DOHH2 (cell line): ENCODE measurements around the gene TIGIT.

Source experiments
- H3F3A ChIP-seq: fragments of 200-600 bp; sonication (generic), shearing (Covaris generic); 2 replicates; pipeline ENCODE4 v1.6.0; 2016; ENCODE audit warnings: antibody characterized with exemption, mild to moderate bottlenecking; ENCODE audit not compliant: control insufficient read depth, insufficient read depth
- H3K27ac ChIP-seq: fragments of 200-600 bp; sonication (generic); 2 replicates; pipeline ENCODE4 v1.5.1; 2014; ENCODE audit warnings: low read depth, mild to moderate bottlenecking, low read length, moderate library complexity
- H3K27me3 ChIP-seq: fragments of 200-600 bp; sonication (generic); 2 replicates; pipeline ENCODE4 v1.6.1; 2014; ENCODE audit warnings: mild to moderate bottlenecking, low read length, mixed read lengths; ENCODE audit not compliant: control insufficient read depth
- H3K36me3 ChIP-seq: fragments of 200-600 bp; sonication (generic); 2 replicates; pipeline ENCODE4 v1.6.1; 2014; ENCODE audit warnings: mild to moderate bottlenecking, low read length, moderate library complexity, mixed read lengths; ENCODE audit not compliant: control insufficient read depth
- H3K4me1 ChIP-seq: fragments of 200-600 bp; sonication (generic); 2 replicates; pipeline ENCODE4 v1.6.1; 2014; ENCODE audit warnings: mild to moderate bottlenecking, low read length, mixed read lengths; ENCODE audit not compliant: control insufficient read depth
- H3K4me2 ChIP-seq: fragments of 200-600 bp; sonication (generic); 2 replicates; pipeline ENCODE4 v1.6.0; 2014; ENCODE audit warnings: mild to moderate bottlenecking, low read length, moderate library complexity
- H3K4me3 ChIP-seq: fragments of 200-600 bp; sonication (generic); 2 replicates; pipeline ENCODE4 v1.5.1; 2014; ENCODE audit warnings: mild to moderate bottlenecking, low read length, mixed read lengths
- H3K79me2 ChIP-seq: fragments of 200-600 bp; sonication (generic); 2 replicates; pipeline ENCODE4 v1.6.1; 2014; ENCODE audit warnings: mild to moderate bottlenecking, low read length, mixed read lengths; ENCODE audit not compliant: control insufficient read depth
- H3K9me2 ChIP-seq: fragments of 200-600 bp; sonication (generic); replicated peaks from 2 replicates; pipeline ENCODE4 v1.6.1; 2014; ENCODE audit warnings: mild to moderate bottlenecking, low read length, mixed read lengths; ENCODE audit not compliant: control insufficient read depth
- H3K9me3 ChIP-seq: fragments of 200-600 bp; sonication (generic); 2 replicates; pipeline ENCODE4 v1.6.1; 2014; ENCODE audit warnings: antibody characterized with exemption, low read length, mixed read lengths; ENCODE audit not compliant: control insufficient read depth, insufficient read depth
- H4K20me1 ChIP-seq: fragments of 200-600 bp; sonication (generic); 2 replicates; pipeline ENCODE4 v1.6.0; 2014; ENCODE audit warnings: low read depth, mild to moderate bottlenecking, antibody characterized with exemption, low read length, moderate library complexity; ENCODE audit not compliant: control insufficient read depth, insufficient read depth
- CTCF ChIP-seq: fragments of 200-600 bp; sonication (generic); IDR thresholded peaks from one replicate; pipeline ENCODE4 v1.5.1; 2014; ENCODE audit warnings: antibody characterized with exemption, mild to moderate bottlenecking, low read depth, low read length; ENCODE audit not compliant: poor library complexity, severe bottlenecking
- EZH2phosphoT487 ChIP-seq: fragments of 200-600 bp; sonication (generic); IDR thresholded peaks from 2 replicates; pipeline ENCODE4 v1.6.1; 2017; ENCODE audit warnings: borderline replicate concordance, mild to moderate bottlenecking, antibody characterized with exemption, low read length, moderate library complexity, mixed read lengths

The TIGIT gene

GRCh38 chr3:114293838-114294535 lies at the start of gene TIGIT:
Gene TIGIT (plus strand): TSS chr3:114294028. CDS start chr3:114294062, 34 bp downstream.
- no peaks in the 10 kb centered on the region for H4K20me1 ChIP-seq
- no peak within 1 kb of the TSS for H3K4me2 ChIP-seq

GRCh38 chr3:114252954-114253353 lies 40.9 kb upstream of the TIGIT start:
- H3K27ac ChIP-seq: no peak overlapping the region

More at GRCh38 chr3:114293838-114294535, at the start of gene TIGIT:
- Histone ChIP-seq H3K4me1 (peaks cover 15% of the 10 kb centered on the region), H3K27ac (no peak within 1 kb of the TSS), H3K36me3 (no peaks in the 10 kb centered on the region), H3K9me2 (no peaks in the 10 kb centered on the region), H3K4me3 (no peak within 1 kb of the TSS), H3K79me2 (no peaks in the 10 kb centered on the region), H3K9me3 (no peaks in the 10 kb centered on the region), H3F3A (no peaks in the 10 kb centered on the region), H3K27me3 (no peaks in the 10 kb centered on the region)
- TF ChIP-seq EZH2phosphoT487 (no peak), CTCF (no peak)

GRCh38 chr3:114253505-114253904 lies 40.3 kb upstream of the TIGIT start:
- no peaks in the 10 kb centered on the region for H3K9me3 ChIP-seq
- no peaks in the 10 kb centered on the region for H3K27me3 ChIP-seq
- no peak overlapping the region for H3K27ac ChIP-seq
- no peaks in the 10 kb centered on the region for H3K79me2 ChIP-seq
- no peak overlapping the region for H3K4me3 ChIP-seq
- H3K4me2 ChIP-seq: no peak overlapping the region
- TF ChIP-seq EZH2phosphoT487: no peak
- no peak for TF ChIP-seq CTCF
- no peaks in the 10 kb centered on the region for H3K36me3 ChIP-seq
- no peaks in the 10 kb centered on the region for H3F3A ChIP-seq
- no peaks in the 10 kb centered on the region for H4K20me1 ChIP-seq
- no peaks in the 10 kb centered on the region for H3K4me1 ChIP-seq
- no peaks in the 10 kb centered on the region for H3K9me2 ChIP-seq

More at GRCh38 chr3:114252954-114253353, 40.9 kb upstream of the TIGIT start:
- TF ChIP-seq EZH2phosphoT487 (no peak), CTCF (no peak)
- H4K20me1 ChIP-seq: no peaks in the 10 kb centered on the region
- no peaks in the 10 kb centered on the region for H3K27me3 ChIP-seq
- no peaks in the 10 kb centered on the region for H3K9me3 ChIP-seq
- no peaks in the 10 kb centered on the region for H3K79me2 ChIP-seq
- no peak overlapping the region for H3K4me2 ChIP-seq
- no peaks in the 10 kb centered on the region for H3K9me2 ChIP-seq
- H3K4me3 ChIP-seq: no peak overlapping the region
- no peaks in the 10 kb centered on the region for H3K36me3 ChIP-seq
- H3F3A ChIP-seq: no peaks in the 10 kb centered on the region
- no peaks in the 10 kb centered on the region for H3K4me1 ChIP-seq
